GM18873 (cell line): ENCODE results near the gene KCNMA1.
A peak's percentile ranks its signal among the peaks of the same experiment; 100 is the strongest.

Experiments used
- ATAC-seq: cut with Tn5 transposase; IDR thresholded peaks from one replicate; pipeline ENCODE4 v1.9.1; 2021; ENCODE audit warnings: mild to moderate bottlenecking, moderate library complexity, moderate number of reproducible peaks; ENCODE audit not compliant: unreplicated experiment, low FRiP score

Gene KCNMA1

DNA sequence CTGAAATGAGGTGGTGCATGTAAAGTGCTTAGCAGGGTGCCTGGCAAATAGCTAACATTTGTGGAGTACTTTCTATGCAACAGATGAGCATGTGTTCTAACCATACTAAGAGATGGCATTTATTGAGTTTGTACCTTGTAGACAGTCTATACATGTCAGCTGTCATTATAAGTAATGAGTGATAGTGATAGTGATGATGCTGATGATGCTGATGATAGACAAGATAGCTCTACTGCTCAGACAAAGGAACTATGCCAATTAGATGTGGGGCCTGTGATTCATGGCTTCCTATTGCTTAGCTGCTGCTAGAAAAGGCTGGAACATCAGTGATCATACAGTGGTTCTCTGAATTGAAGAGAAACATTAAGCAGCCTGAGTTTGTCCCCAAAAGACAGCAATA is 585.8 kb downstream of the KCNMA1 start:
- no peak for ATAC-seq

DNA sequence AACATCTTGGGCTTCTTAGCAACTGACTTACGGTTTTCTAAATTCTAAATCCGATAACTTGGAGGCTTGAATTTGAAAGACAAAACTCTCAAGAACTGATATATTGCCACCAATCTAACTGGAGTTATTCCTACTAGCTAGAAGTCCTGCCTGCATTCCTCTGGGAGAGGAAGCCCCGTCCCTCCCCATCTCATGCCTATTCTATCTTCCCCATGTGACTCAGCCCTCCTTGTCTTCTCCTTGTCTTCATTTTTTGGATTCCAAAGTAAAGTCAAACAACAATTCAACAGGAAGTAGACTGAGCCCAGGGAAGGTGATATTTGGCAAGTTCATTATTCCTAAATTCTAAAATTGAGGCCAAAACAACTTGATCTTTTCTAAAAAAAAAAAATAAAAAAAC is 587.7 kb downstream of the KCNMA1 start:
- no peak for ATAC-seq

DNA sequence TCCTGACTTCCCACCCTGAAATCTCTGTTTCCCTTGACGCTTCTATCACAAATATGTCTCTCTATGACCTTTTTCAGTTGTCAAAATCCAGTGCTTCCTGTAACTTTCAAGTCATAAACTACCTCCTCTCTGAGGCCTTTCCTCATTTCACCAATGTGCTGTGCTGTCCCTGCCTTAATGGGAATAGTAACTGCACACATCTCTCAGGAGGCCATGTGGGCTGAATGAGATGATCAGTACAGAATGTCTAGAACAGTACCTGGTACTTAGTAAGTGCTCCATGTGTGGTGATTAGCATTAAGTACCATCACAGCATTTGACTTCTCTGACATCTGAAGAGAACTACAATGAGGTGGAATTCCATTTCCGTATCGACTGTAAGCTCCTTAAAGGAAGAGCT is 588.5 kb downstream of the KCNMA1 start:
- ATAC-seq = no peak

DNA sequence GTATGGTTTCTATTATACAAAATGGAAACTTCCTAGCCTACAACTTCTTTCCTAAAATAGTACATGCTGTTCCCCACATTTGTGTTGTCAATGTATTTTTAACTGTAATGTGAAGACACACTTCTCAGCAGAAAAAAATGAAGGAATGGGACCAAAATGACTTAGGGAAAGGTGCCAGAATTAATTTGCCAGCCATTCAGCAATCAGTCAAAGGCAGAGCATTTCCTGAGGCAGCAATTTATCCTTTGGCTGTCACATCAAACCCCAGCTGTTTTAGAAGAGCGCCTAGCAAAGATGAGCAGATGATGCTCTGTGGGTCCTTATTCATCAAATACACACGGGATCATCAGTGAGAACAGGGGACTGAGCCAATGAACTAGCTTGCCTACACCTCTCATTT is 592.5 kb downstream of the KCNMA1 start:
- ATAC-seq = no peak

DNA sequence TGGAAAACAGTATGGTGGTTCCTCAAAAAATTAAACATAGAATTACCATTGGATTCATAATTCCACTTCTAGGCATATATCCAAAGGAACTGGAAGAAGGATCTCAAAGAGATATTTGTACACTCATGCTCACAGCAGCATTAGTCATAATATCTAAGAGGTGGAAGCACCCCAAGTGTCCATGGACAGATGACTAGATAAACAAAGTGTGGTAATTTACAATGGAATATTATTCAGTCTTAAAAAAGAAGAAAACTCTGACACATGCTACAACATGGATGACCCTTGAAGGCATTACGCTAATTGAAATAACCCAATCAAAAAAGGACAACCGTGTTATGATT is 594.2 kb downstream of the KCNMA1 start:
- no peak for ATAC-seq

DNA sequence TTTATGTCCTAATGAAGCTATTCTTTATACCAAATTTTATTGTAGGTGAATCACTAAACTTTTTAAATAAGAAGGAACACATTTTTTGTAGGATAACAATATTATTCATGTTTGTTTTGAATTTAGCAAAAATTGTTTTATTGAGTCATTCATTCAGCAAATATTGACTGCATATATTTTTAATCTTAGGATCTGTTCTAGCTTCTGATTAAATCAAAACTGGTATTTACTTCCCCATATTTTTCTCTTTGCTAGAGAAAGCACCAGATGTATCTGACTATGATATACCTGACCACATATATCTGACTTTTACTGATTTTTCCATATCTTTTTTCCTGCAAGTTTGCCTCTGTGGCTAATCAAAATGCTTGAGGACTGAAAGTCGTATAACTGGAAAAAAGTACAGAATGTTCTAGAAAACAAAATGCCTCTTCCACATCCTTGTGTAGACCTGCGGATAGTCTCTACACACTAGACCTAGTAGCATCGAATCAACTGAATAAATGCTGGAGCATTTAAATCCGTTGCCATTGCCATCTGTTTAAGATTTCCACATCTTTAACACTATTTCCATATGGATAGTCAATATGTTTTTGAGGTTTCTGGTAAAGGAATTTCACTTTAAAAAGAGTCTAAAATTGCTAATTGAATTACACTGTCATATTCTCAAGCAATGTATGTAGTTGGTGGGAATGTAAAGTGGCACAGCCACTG is 594.7 kb downstream of the KCNMA1 start:
- no peak for ATAC-seq

DNA sequence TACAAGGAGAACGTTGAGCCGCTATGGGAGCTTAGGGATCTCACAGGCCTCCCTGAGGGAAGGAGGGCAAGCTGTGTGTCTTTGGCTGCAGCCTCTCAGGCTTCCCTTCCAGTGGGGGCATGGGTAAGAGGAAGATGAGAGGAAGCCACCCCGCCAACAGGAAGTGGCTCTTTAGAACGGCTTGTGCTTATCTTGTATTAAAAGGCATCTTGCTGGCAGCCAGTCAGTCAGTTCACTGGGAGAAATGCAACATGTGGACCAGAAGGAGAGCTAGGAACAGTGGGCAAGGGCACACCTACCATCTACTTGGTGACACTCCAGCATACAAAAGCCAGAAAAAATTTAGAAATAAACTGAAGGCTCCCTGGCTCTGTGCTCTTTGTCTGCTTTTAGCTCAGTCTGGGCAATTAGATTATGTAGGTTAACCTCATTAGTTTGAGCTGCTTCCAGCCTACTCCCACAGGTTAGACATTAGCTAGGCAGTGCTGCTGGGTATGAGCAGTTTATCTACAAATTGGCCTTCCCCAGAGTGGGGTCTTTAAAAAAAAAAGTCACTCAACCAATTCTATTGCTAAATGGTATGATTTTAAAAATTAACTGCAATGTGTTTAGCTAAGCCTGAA is 595.9 kb downstream of the KCNMA1 start:
- ATAC-seq = no peak

DNA sequence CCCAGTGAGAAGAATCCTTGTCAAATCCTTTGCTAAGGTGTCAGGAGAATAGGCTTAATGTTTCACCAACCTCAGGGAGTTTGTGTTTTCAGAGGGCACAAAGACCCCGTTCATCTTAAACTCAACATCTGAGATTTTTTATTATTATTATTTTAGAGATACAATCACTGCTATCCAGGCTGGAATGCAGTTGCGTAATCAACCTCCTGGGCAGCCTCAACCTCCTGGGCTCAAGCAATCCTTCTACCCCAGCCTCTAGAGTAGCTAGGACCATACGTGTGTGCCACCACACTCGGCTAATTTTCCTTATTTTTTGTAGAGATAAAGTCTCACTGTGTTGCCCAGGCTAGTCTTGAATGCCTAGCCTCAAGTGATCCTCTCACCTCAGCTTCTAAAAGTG is 599.2 kb downstream of the KCNMA1 start:
- no peak for ATAC-seq

DNA sequence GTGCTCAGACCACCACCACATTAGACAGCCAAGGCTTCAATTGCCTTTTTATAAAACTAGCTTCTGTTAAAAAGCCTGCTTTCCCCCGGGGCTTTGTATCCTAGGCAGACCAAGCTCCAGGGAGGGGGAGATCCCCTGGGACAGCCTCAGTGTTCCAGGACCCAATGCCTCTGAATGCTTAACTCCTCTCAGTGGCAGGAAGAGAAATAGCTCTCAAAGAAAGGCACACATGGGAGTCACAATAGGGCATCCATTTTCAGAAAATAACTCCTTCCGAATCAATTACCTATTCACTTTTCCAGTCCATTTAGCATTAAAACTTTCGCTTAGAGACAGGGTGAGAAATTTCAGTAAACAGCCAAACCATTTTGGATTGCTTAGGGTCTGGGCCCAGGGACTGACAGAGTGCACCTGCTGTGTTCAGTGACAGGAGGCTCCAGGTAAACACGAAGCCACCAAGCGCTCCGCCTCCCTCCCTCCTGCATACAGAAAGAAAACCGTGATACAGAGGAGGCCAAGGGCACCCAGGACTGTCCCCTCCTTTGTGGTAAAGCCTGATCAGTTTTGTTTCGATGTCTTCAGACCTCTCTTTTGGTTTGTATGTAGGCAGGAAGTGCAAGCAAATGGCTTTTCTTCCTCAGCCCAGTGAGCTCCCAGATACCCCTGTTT is 599.7 kb downstream of the KCNMA1 start:
- no peak for ATAC-seq

DNA sequence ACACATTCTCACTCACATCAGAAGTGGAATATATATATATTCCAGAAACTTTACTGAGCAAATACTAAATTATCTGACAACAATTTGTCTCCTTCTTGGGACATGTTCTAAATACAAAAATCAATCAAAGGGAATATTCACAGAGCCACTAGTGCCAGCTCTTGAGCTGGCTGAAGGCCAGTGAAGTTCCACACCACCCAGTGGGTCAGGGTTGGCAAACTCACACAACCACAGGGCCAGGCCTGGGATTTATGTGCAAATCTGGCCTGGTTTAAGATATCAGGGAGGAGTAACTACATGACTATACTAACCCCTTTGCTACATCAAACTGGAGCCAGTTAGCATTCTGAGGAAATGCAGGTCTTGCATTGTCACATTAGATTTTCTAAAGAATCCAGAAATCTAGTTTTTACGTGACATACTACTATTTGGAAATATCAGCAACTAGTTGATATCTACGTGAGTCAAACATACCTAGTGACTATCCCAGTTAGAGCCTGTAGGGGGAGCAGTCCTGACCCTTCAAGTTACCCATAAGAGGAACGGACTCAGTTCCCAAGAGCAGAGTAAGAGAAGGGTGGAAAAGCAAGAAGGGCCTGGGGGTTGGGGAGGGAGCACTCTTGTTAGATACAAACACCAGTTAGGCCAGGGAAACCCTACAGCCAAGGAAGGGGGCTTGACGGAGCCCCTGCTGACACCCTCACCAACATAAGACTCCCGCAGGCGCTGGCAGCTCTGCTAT is 600.4 kb downstream of the KCNMA1 start:
- ATAC-seq = no peak

DNA sequence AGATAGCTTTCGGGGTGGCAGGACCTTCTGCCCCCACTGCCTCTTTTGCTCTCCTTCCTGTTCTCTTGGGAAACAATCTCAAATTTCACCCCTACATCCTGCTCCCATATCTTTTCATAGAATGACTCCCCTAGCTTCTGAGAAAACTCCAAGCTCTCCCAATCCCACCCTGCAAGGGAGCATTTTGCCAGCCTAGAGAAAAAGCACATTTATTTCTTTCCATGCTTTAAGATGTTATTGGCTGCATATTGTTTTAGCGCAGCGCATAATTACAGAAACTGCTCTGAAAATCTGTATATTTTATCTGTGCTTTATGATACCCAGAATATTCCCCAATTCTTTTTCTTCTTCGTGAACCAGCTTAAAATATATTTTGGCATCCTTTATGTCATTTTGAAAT is 601.3 kb downstream of the KCNMA1 start:
- ATAC-seq = no peak

DNA sequence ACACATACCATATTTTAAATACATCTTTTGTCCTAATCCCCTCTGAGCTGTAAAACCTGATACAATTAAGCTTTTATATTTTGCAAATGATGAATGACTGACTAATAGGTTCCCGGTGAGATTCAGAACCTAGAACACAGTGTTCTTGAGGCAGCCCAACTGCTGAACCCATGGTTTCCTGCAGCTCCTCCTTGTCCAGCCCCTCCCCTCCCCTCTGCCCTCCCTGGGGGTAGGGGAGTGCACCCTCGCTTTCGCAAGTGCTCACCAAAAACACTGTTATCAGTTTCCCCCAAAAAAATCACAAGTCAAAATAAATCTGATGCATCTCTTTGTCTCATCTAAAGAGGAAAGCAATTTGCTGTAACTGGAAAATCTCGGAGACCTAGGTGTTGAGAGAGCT is 602.8 kb downstream of the KCNMA1 start:
- ATAC-seq = no peak

DNA sequence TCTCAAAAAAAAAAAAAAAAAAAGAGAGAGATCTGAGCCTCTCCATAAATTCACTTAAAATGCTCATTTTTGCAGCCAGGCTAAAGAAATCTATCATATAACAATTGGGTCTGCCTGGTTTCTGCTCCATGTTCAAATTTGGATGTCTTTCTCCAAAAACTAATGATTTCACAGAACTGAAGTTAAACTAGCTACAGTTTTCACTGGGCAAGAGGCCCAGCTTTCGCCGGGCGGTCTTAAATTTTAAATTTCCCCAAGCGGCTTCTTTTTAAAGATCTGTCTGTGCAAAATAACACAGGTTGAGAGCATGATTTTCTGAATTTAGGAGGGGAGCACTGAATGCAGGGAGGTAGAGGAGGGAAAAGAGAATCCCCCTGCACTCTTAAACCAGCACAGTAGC is 603.4 kb downstream of the KCNMA1 start:
- ATAC-seq = no peak

DNA sequence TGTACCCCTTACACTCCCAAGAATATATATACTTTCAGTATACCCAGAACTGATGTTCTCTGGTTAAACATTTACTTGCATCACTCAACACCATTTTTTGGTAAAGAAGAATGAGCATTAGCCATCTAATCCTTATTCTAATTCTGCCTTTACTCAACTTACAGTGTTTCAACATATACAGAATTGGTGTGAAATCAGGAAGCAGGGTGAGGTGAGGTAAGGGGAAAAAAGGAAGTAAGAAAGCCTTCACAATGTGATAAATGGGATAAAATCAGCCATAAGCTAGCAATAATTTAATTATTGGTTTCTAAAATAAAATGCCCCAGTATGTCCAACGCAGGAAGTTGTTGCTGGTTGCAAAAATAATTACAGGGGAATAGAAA is 605.4 kb downstream of the KCNMA1 start:
- no peak for ATAC-seq

DNA sequence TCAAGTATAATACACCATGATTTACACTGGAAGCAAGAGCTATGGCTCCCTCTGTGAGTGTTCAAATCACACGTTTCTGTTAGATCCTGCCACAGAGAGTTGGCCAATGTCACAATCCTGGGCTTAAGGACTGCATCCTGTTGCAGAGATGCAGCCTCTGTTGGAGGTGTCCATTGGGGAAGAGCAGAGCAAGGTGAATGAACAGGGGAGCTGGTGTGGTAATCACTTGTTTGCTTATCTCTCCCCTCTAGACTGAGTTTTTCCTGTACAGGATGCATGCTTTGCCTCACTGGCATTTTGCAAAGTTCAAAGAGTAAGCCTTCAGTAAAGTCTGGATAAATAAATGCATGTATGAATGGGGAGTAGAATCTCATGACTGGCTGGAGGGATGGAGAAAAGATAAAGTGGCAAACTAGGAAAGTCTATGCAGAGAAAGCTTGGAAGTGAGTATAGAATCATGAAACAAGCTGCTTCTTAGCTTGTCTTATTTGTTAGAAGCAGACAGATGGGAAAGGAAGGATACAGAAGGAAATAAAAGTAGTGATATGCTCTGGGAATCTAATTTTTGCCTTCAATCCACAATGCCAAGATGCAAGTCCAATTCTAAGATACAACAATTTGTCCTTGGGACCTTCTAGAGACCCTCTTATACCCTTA is 605.9 kb downstream of the KCNMA1 start:
- no peak for ATAC-seq

DNA sequence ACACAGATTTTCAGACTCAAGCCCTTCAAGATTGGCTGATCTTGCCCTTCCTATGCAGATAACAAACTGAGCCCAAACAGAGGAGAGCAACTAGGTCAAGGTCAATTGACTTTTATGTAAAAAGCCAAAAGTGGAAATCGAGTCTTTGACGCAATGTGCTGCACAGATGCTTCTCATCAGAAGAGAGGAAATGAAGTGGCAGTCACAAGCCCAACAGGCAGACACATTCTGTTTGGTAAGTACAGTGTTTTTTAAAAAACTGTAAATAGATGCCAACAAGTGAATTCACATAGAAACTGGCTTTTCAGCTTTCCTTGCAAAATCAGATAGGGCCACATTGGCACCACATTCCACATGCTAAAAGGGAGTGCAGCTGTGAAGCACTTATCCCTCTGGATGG is 606.6 kb downstream of the KCNMA1 start:
- no peak for ATAC-seq

DNA sequence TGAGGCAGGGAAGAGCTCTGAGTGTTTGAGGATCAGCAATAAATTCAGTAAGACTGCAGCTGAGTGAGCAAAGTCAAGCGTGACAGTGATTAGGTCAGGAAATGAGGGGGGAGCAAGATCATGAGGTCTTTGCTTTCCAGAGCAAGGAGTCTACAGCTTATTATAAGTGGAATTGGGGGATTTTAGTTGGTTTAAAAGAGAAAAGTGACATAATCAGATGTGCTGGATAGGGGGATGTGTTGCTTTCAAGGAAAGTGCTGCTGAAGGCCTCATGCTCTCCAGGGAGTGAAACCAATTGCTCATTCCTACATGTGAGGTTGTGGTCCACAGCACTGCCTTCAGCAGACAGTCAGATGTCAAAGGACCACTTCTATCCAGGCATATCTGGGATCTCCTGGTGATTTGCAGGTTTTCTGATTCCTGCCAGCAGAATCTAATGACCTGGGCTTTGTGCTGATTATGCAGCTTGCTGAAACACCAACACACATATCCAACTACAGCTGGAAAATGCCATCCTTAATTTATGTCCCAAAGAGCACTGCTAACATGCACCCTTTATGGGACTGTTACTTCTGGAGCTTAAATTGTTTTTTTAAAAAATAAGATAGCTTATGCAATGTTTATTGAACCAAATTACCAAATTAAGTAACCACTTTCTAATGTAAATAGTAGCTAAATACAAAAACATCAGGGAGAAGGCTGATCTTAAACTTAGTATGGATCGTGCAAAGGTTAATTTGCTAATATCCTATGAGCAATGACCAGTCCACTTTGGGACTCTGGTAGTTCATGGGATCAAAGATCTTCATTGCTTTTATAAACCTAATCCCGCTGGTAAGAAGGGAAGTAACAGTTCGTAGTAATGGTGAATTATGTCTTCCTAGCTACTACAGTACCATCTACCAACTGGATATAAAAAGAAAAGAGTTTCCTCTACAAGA is 607.6 kb downstream of the KCNMA1 start:
- no peak for ATAC-seq

DNA sequence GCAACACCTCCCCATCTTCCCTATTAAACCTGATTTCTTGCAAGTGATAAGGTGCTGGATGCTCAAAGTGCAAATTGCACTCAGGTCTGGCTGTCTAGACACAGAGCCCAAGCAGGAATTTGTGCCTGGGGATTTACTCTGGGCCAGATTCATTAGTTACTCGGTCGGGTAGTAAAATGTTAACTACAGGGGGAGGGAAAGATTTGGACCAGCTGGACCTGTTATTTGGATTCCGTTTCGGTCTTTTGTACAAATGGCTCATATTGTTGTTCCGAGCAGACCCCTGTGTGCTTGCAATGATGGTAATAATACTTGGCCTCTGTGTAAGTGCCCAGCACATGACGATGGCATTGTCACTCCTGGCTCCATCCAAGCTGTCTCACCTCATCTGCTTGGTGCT is 609.6 kb downstream of the KCNMA1 start:
- no peak for ATAC-seq

DNA sequence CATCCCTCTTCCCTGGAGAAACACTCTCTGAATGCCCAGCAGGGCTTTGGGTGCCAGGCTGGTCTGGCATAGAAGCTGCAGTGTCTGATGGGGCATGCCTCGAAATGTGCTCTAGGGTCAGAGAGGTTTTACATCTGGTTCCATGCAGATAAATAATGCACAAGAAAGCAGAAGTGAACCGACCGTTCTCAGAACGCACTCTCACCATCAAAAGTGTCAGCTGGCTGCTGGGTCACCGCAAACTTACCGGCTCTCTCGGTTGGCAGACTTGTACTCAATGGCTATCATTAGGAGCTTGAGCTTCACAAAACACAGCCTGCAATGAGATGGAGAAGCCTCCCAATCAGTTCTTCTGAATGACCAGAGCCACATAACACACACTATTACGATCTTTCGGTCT is 610.0 kb downstream of the KCNMA1 start:
- peak; percentile 72 for ATAC-seq

DNA sequence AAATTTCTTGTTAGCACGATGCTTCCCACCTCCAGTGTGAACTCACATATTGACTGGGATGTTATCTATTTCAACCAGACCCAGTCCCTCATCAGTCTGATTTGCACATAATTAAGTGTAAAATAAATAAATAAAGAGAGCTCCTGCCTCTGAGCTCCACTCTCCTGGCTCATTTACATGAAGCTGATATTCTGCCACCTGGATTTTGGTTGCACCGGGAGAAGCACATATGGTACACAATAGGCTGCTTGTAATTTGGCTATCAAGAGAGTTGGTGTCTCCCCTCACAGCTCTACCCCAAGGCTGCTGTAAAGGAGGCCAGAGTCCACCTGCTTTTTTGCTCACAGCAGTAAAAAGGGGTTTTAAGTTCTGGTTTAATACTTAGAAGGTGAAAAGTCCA is 610.5 kb downstream of the KCNMA1 start:
- ATAC-seq = no peak
